ENCODE data around the gene MS4A3. TPM values are rescaled to one million over a fixed set of nuclear protein-coding genes. Genes with fewer than 3 reads are reported as not detected.

MS4A3 gene
- total RNA-seq, 4 donors from 2014 or later = not detected

DNA sequence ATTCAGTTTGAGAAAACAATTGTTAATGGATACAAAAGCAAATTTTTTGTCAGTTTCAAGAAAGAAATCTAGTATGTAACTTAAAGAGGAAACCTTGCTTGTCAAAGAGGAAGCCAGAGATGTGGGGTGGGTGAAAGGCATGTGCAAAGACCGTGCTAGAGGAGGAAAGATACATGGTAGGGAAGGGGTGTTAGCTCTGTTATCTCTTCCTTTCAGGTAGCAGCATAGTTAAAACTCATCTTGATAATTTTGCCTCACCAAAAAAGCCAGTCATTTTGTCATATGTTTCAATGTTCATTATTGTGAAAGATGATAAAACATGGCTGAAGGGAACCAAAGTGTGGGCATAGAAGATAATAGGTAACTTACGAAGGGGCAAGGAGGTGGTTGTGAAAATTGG, 29.4 kb downstream of the MS4A3 start:
- Histone ChIP-seq H3K27ac (no peak overlapping the region), H3K36me3 (no peaks in the 10 kb centered on the region), H3K9me3 (no peaks in the 10 kb centered on the region), H3K4me1 (no peaks in the 10 kb centered on the region), H3K27me3 (no peaks in the 10 kb centered on the region), H3K4me3 (no peak overlapping the region)
- no peak for DNase-seq
- TF ChIP-seq, protein P1, sequence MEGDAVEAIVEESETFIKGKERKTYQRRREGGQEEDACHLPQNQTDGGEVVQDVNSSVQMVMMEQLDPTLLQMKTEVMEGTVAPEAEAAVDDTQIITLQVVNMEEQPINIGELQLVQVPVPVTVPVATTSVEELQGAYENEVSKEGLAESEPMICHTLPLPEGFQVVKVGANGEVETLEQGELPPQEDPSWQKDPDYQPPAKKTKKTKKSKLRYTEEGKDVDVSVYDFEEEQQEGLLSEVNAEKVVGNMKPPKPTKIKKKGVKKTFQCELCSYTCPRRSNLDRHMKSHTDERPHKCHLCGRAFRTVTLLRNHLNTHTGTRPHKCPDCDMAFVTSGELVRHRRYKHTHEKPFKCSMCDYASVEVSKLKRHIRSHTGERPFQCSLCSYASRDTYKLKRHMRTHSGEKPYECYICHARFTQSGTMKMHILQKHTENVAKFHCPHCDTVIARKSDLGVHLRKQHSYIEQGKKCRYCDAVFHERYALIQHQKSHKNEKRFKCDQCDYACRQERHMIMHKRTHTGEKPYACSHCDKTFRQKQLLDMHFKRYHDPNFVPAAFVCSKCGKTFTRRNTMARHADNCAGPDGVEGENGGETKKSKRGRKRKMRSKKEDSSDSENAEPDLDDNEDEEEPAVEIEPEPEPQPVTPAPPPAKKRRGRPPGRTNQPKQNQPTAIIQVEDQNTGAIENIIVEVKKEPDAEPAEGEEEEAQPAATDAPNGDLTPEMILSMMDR (IDR thresholded peaks at IDR 0.05) = no peak
- TF ChIP-seq POLR2A (IDR thresholded peaks at IDR 0.05) = no peak

DNA sequence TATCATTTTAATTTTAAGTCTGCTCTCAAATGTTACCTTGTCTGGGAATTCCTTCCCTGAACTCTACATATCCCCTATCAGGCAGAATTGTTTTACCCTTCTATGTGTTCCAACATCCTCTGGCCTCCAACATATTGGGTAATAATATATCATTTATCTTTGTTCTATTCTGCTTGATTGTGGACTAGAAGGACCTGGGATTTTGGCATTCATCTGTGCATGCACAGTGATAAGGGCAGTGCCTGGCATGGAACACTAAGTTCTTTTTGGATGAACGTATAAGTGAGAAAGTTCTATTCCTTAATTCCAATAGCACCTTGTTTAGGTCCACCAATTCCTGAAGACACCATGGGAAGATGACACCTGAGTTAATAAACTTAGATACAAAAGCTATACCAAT, 30.8 kb downstream of the MS4A3 start:
- no peaks in the 10 kb centered on the region for H3K4me1 ChIP-seq

DNA sequence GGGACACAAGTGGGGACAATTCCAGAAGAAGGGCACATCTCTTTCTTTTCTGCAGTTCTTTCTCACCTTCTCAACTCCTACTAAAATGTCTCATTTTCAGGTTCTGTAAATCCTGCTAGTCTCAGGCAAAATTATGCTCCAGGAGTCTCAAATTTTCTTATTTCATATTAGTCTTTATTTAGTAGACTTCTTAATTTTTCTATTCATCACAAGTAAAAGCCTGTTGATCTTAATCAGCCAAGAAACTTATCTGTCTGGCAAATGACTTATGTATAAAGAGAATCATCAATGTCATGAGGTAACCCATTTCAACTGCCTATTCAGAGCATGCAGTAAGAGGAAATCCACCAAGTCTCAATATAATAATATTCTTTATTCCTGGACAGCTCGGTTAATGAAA, 31.9 kb downstream of the MS4A3 start, which contains the start of gene MS4A2:
TSS of gene MS4A2 (plus strand) at position 301 of the 400 bp plus-strand sequence. CDS start 102 bp downstream, outside the sequence.
- no peak for DNase-seq
- TF ChIP-seq, protein P1 (IDR thresholded peaks at IDR 0.05) = no peak
- TF ChIP-seq POLR2A (IDR thresholded peaks at IDR 0.05) = no peak
- no peak within 1 kb of the TSS for H3K27ac ChIP-seq
- no peaks in the 10 kb centered on the region for H3K4me1 ChIP-seq
- H3K27me3 ChIP-seq = no peaks in the 10 kb centered on the region
- H3K36me3 ChIP-seq = no peaks in the 10 kb centered on the region
- H3K9me3 ChIP-seq = no peaks in the 10 kb centered on the region
- no peak within 1 kb of the TSS for H3K4me3 ChIP-seq

More for the DNA sequence above, 30.8 kb downstream of the MS4A3 start:
- H3K27ac ChIP-seq = no peak overlapping the region
- no peak for DNase-seq
- no peak for TF ChIP-seq POLR2A (IDR thresholded peaks at IDR 0.05)
- no peaks in the 10 kb centered on the region for H3K36me3 ChIP-seq
- no peak overlapping the region for H3K4me3 ChIP-seq
- H3K9me3 ChIP-seq = no peaks in the 10 kb centered on the region
- H3K27me3 ChIP-seq = no peaks in the 10 kb centered on the region

DNA sequence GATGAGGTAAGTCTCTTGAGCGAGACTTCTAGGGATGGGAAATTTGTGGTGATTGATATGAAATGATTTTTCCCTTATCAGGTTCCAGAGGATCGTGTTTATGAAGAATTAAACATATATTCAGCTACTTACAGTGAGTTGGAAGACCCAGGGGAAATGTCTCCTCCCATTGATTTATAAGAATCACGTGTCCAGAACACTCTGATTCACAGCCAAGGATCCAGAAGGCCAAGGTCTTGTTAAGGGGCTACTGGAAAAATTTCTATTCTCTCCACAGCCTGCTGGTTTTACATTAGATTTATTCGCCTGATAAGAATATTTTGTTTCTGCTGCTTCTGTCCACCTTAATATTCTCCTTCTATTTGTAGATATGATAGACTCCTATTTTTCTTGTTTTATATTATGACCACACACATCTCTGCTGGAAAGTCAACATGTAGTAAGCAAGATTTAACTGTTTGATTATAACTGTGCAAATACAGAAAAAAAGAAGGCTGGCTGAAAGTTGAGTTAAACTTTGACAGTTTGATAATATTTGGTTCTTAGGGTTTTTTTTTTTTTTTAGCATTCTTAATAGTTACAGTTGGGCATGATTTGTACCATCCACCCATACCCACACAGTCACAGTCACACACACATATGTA, 39.1 kb downstream of the MS4A3 start:
- Histone ChIP-seq H3K27ac (no peak overlapping the region), H3K9me3 (no peaks in the 10 kb centered on the region), H3K36me3 (no peaks in the 10 kb centered on the region), H3K4me3 (no peak overlapping the region), H3K4me1 (no peaks in the 10 kb centered on the region), H3K27me3 (no peaks in the 10 kb centered on the region)
- no peak for DNase-seq
- no peak for TF ChIP-seq POLR2A (IDR thresholded peaks at IDR 0.05)
- TF ChIP-seq, protein P1 (IDR thresholded peaks at IDR 0.05) = no peak

DNA sequence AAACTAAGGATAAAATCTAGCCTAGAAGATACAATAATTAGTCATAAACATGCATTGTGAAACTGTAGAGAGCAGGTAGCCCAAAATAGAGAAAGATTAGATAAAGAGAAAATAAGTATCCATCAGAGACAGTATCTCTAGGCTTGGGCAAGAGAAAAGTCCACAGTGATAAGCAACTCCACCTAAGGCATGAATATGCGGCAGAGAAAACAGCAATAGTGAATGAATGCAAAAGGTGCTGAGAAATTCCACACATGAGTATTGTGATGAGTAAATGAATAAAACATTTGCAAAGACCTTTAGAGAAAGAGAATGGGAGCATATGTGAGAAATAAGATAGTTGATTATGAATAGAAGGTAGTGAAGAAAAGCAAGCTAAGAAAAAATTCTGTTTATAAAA, 40.7 kb downstream of the MS4A3 start:
- no peak overlapping the region for H3K4me3 ChIP-seq
- H3K9me3 ChIP-seq = no peaks in the 10 kb centered on the region
- no peaks in the 10 kb centered on the region for H3K4me1 ChIP-seq
- DNase-seq = no peak
- TF ChIP-seq, protein P1 (IDR thresholded peaks at IDR 0.05) = no peak
- TF ChIP-seq POLR2A (IDR thresholded peaks at IDR 0.05) = no peak
- no peaks in the 10 kb centered on the region for H3K36me3 ChIP-seq
- no peak overlapping the region for H3K27ac ChIP-seq
- no peaks in the 10 kb centered on the region for H3K27me3 ChIP-seq

DNA sequence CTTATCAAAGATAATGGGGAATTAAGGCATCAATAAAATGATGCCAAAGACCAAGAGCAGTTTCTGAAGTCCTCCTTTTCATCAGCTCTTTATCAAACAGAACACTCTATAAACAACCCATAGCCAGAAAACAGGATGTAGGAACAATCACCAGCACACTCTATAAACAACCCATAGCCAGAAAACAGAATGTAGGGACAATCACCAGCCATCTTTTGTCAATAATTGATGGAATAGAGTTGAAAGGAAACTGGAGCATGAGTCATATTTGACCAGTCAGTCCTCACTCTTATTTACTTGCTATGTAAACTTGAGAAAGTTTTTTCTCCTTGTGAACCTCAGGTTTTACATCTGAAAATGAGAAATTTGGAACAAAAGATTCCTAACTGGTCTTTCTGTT, 42.0 kb downstream of the MS4A3 start:
- no peaks in the 10 kb centered on the region for H3K27me3 ChIP-seq
- no peak overlapping the region for H3K27ac ChIP-seq
- H3K4me1 ChIP-seq = no peaks in the 10 kb centered on the region
- no peak for DNase-seq
- no peaks in the 10 kb centered on the region for H3K36me3 ChIP-seq
- no peak overlapping the region for H3K4me3 ChIP-seq
- no peak for TF ChIP-seq POLR2A (IDR thresholded peaks at IDR 0.05)
- TF ChIP-seq, protein P1 (IDR thresholded peaks at IDR 0.05) = no peak
- H3K9me3 ChIP-seq = no peaks in the 10 kb centered on the region
